ENCODE measurements around the gene ARFIP2.

The ARFIP2 gene

GRCh38 chr11:6442441-6442840 is 38.7 kb downstream of the ARFIP2 start:
- H3K27me3 ChIP-seq (ENCODE audit: control insufficient read depth, insufficient read depth, low read length): no peaks in the 10 kb centered on the region
- no peak overlapping the region for H3K27ac ChIP-seq (ENCODE audit: low read depth, low read length)
- no peaks in the 10 kb centered on the region for H3K9me3 ChIP-seq (ENCODE audit: control insufficient read depth, insufficient read depth, low read depth, low read length)
- H3K36me3 ChIP-seq (ENCODE audit: control insufficient read depth, insufficient read depth, low read length): no peaks in the 10 kb centered on the region
- H3K9ac ChIP-seq (ENCODE audit: low read length): no peak overlapping the region
- peaks cover 12% of the 10 kb centered on the region; the same call in 1 of the 2 replicates for H3K4me1 ChIP-seq (ENCODE audit: control insufficient read depth, insufficient read depth, low read length)
- no peak overlapping the region for H3K4me3 ChIP-seq (ENCODE audit: low read depth, low read length)

GRCh38 chr11:6440906-6441358 is 40.2 kb downstream of the ARFIP2 start, which contains the start of gene HPX:
TSS of gene HPX (minus strand) at chr11:6440987. CDS start at chr11:6440963, 24 bp downstream.
- Histone ChIP-seq H3K36me3 (ENCODE audit: control insufficient read depth, insufficient read depth, low read length) (no peaks in the 10 kb centered on the region), H3K27me3 (ENCODE audit: control insufficient read depth, insufficient read depth, low read length) (no peaks in the 10 kb centered on the region), H3K4me3 (ENCODE audit: low read depth, low read length) (no peak within 1 kb of the TSS), H3K9ac (ENCODE audit: low read length) (no peak within 1 kb of the TSS), H3K9me3 (ENCODE audit: control insufficient read depth, insufficient read depth, low read depth, low read length) (no peaks in the 10 kb centered on the region), H3K4me1 (ENCODE audit: control insufficient read depth, insufficient read depth, low read length) (peaks cover 12% of the 10 kb centered on the region; the same call in 1 of the 2 replicates), H3K27ac (ENCODE audit: low read depth, low read length) (no peak within 1 kb of the TSS)

- Histone ChIP-seq H3K9me3 (ENCODE audit: control insufficient read depth, insufficient read depth, low read depth, low read length) (no peaks in the 10 kb centered on the region), H3K4me3 (ENCODE audit: low read depth, low read length) (no peak overlapping the region), H3K27me3 (ENCODE audit: control insufficient read depth, insufficient read depth, low read length) (no peaks in the 10 kb centered on the region), H3K9ac (ENCODE audit: low read length) (no peak overlapping the region), H3K36me3 (ENCODE audit: control insufficient read depth, insufficient read depth, low read length) (no peaks in the 10 kb centered on the region), H3K4me1 (ENCODE audit: control insufficient read depth, insufficient read depth, low read length) (peaks cover 12% of the 10 kb centered on the region; the same call in 1 of the 2 replicates), H3K27ac (ENCODE audit: low read depth, low read length) (no peak overlapping the region)
These were observed 42.1 kb downstream of the ARFIP2 start for GRCh38 chr11:6438979-6439571.

GRCh38 chr11:6437993-6438392 is 43.1 kb downstream of the ARFIP2 start:
- no peaks in the 10 kb centered on the region for H3K27me3 ChIP-seq (ENCODE audit: control insufficient read depth, insufficient read depth, low read length)
- H3K27ac ChIP-seq (ENCODE audit: low read depth, low read length): no peak overlapping the region
- no peak overlapping the region for H3K4me3 ChIP-seq (ENCODE audit: low read depth, low read length)
- peaks cover 9% of the 10 kb centered on the region; the same call in 1 of the 2 replicates for H3K4me1 ChIP-seq (ENCODE audit: control insufficient read depth, insufficient read depth, low read length)
- H3K9ac ChIP-seq (ENCODE audit: low read length): no peak overlapping the region
- H3K36me3 ChIP-seq (ENCODE audit: control insufficient read depth, insufficient read depth, low read length): no peaks in the 10 kb centered on the region
- H3K9me3 ChIP-seq (ENCODE audit: control insufficient read depth, insufficient read depth, low read depth, low read length): no peaks in the 10 kb centered on the region

GRCh38 chr11:6437423-6437822 is 43.7 kb downstream of the ARFIP2 start:
- Histone ChIP-seq H3K4me1 (ENCODE audit: control insufficient read depth, insufficient read depth, low read length) (peaks cover 9% of the 10 kb centered on the region; the same call in 1 of the 2 replicates), H3K9ac (ENCODE audit: low read length) (no peak overlapping the region), H3K9me3 (ENCODE audit: control insufficient read depth, insufficient read depth, low read depth, low read length) (no peaks in the 10 kb centered on the region), H3K4me3 (ENCODE audit: low read depth, low read length) (no peak overlapping the region), H3K36me3 (ENCODE audit: control insufficient read depth, insufficient read depth, low read length) (no peaks in the 10 kb centered on the region), H3K27ac (ENCODE audit: low read depth, low read length) (no peak overlapping the region), H3K27me3 (ENCODE audit: control insufficient read depth, insufficient read depth, low read length) (no peaks in the 10 kb centered on the region)

DNA sequence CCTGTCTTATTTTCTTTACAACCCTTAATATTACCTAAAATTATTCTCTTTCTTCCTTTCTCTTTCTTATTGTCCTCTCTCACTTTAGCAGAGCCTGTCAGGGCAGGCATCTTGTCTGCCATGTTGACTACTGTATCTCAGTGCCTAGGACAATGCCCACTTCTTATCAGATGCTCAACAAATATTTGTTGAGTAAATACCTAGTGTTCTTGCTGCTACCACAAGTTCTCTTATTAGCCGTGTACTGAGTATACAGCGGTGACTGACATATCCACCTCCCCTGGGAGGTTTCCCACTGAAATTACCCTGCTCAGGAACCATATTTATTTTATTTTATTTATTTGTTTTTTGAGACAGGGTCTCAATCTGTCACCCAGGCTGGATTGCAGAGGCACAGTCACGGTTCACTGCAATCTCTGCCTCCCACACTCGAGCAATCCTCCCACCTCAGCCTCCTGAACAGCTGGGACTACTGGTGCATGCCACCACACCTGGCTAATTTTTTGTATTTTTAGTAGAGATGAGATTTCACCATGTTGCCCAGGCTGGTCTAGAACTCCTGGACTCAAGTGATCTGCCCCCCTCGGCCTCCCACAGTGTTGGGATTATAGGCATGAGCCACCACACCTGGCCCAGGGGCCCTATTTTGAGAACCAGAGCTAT is 47.0 kb downstream of the ARFIP2 start:
- H3K27me3 ChIP-seq (ENCODE audit: control insufficient read depth, insufficient read depth, low read length): no peaks in the 10 kb centered on the region
- no peaks in the 10 kb centered on the region for H3K9me3 ChIP-seq (ENCODE audit: control insufficient read depth, insufficient read depth, low read depth, low read length)
- H3K27ac ChIP-seq (ENCODE audit: low read depth, low read length): no peak overlapping the region
- H3K4me3 ChIP-seq (ENCODE audit: low read depth, low read length): no peak overlapping the region
- H3K4me1 ChIP-seq (ENCODE audit: control insufficient read depth, insufficient read depth, low read length): no peaks in the 10 kb centered on the region
- H3K36me3 ChIP-seq (ENCODE audit: control insufficient read depth, insufficient read depth, low read length): no peaks in the 10 kb centered on the region
- no peak overlapping the region for H3K9ac ChIP-seq (ENCODE audit: low read length)

DNA sequence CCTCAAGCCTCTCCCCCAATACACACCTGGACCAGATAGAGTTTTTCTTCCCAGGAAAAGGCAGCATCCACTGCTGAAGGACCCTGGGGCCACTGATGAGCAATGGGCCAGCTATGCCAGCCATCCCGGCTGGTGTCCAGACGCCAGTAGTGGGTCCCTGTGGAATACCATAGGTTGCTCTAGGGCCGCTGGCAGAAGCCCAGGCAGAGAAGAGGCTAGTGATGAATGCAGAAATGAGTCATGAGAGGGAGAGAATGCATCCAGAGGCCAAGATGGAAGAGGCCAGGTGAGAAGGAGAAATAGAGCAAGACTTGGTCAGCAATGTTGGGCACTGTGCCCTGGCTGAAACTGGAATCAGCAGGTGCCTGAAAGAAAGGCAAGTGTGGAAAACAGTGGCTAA is 49.3 kb downstream of the ARFIP2 start:
- H3K27ac ChIP-seq (ENCODE audit: low read depth, low read length): no peak overlapping the region
- H3K9ac ChIP-seq (ENCODE audit: low read length): no peak overlapping the region
- no peaks in the 10 kb centered on the region for H3K27me3 ChIP-seq (ENCODE audit: control insufficient read depth, insufficient read depth, low read length)
- H3K9me3 ChIP-seq (ENCODE audit: control insufficient read depth, insufficient read depth, low read depth, low read length): no peaks in the 10 kb centered on the region
- no peaks in the 10 kb centered on the region for H3K36me3 ChIP-seq (ENCODE audit: control insufficient read depth, insufficient read depth, low read length)
- H3K4me3 ChIP-seq (ENCODE audit: low read depth, low read length): no peak overlapping the region
- H3K4me1 ChIP-seq (ENCODE audit: control insufficient read depth, insufficient read depth, low read length): 0 out of 2 replicates have a peak, but pooled peaks cover 4% of the 10 kb centered on the region

GRCh38 chr11:6427516-6427915 is 53.6 kb downstream of the ARFIP2 start:
- Histone ChIP-seq H3K27me3 (ENCODE audit: control insufficient read depth, insufficient read depth, low read length) (peaks cover 19% of the 10 kb centered on the region; the same call in 1 of the 2 replicates), H3K9me3 (ENCODE audit: control insufficient read depth, insufficient read depth, low read depth, low read length) (no peaks in the 10 kb centered on the region), H3K27ac (ENCODE audit: low read depth, low read length) (no peak overlapping the region), H3K4me1 (ENCODE audit: control insufficient read depth, insufficient read depth, low read length) (0 out of 2 replicates have a peak, but pooled peaks cover 4% of the 10 kb centered on the region), H3K36me3 (ENCODE audit: control insufficient read depth, insufficient read depth, low read length) (no peaks in the 10 kb centered on the region), H3K4me3 (ENCODE audit: low read depth, low read length) (no peak overlapping the region), H3K9ac (ENCODE audit: low read length) (no peak overlapping the region)

Measured in HUES6 (cell line).